Ectodermal cell (in vitro differentiated cells): ENCODE measurements around the gene ETFB.

Source experiments
- H3K27ac ChIP-seq: 2 replicates; pipeline ENCODE4 v1.7.0; 2013; ENCODE audit warnings: mild to moderate bottlenecking, low read depth, low read length; ENCODE audit not compliant: insufficient read depth, poor library complexity, severe bottlenecking
- H3K27me3 ChIP-seq: 2 replicates; pipeline ENCODE4 v1.7.0; 2013; ENCODE audit warnings: mild to moderate bottlenecking, low read length; ENCODE audit not compliant: insufficient read depth, control insufficient read depth, poor library complexity, severe bottlenecking
- H3K36me3 ChIP-seq: one replicate; pipeline ENCODE4 v1.7.0; 2013; ENCODE audit warnings: low read length; ENCODE audit not compliant: control insufficient read depth, insufficient read depth
- H3K4me1 ChIP-seq: one replicate; pipeline ENCODE4 v1.7.0; 2013; ENCODE audit warnings: low read length; ENCODE audit not compliant: control insufficient read depth, insufficient read depth
- H3K4me3 ChIP-seq: 2 replicates; pipeline ENCODE4 v1.7.0; 2013; ENCODE audit warnings: low read depth, low read length, control low read depth; ENCODE audit not compliant: insufficient read depth
- H3K9me3 ChIP-seq: 2 replicates; pipeline ENCODE4 v1.7.0; 2013; ENCODE audit warnings: mild to moderate bottlenecking, low read length, moderate library complexity; ENCODE audit not compliant: control insufficient read depth
- WGBS, 2 experiments: methylation state at CpG; one replicate each; pipeline ENCODE4 v1.1.7; 2013; ENCODE audit warnings: missing lambda C conversion rate in 2 of 2; 5-methylcytosine and 5-hydroxymethylcytosine counted together

ETFB gene

GRCh38 chr19:51338563-51339312 is 27.4 kb downstream of the ETFB start:
- Histone ChIP-seq H3K27ac (peak overlapping the region; percentile 67), H3K4me1 (no peaks in the 10 kb centered on the region), H3K36me3 (no peaks in the 10 kb centered on the region), H3K27me3 (peaks cover 24% of the 10 kb centered on the region), H3K9me3 (no peaks in the 10 kb centered on the region), H3K4me3 (peak overlapping the region; percentile 60)
- 11 to 12% methylated on average over 43 of the region's 43 CpGs for WGBS, 2 experiments

GRCh38 chr19:51337861-51338562 is 28.2 kb downstream of the ETFB start:
- H3K27me3 ChIP-seq, result peaks cover 24% of the 10 kb centered on the region
- WGBS, 2 experiments, result 86% methylated on average over 19 of the region's 19 CpGs
- H3K4me1 ChIP-seq, result no peaks in the 10 kb centered on the region
- H3K36me3 ChIP-seq, result no peaks in the 10 kb centered on the region
- H3K27ac ChIP-seq, result no peak overlapping the region
- H3K9me3 ChIP-seq, result no peaks in the 10 kb centered on the region
- no peak overlapping the region for H3K4me3 ChIP-seq

- Histone ChIP-seq H3K4me3 (no peak overlapping the region), H3K27me3 (peaks cover 22% of the 10 kb centered on the region), H3K36me3 (no peaks in the 10 kb centered on the region), H3K4me1 (no peaks in the 10 kb centered on the region), H3K27ac (no peak overlapping the region), H3K9me3 (no peaks in the 10 kb centered on the region)
- 95 to 97% methylated on average over 13 of the region's 13 CpGs for WGBS, 2 experiments
These were observed 28.9 kb downstream of the ETFB start for GRCh38 chr19:51337141-51337860.

GRCh38 chr19:51333836-51334460 is 32.2 kb downstream of the ETFB start:
- Histone ChIP-seq H3K27me3 (no peaks in the 10 kb centered on the region), H3K4me3 (no peak overlapping the region), H3K9me3 (no peaks in the 10 kb centered on the region), H3K36me3 (peaks cover 10% of the 10 kb centered on the region), H3K27ac (no peak overlapping the region), H3K4me1 (no peaks in the 10 kb centered on the region)
- whole genome bisulfite sequencing, 2 experiments, result 93% methylated on average over 13 of the region's 13 CpGs

GRCh38 chr19:51331716-51332115 is 34.5 kb downstream of the ETFB start:
- Histone ChIP-seq H3K27me3 (peaks cover 10% of the 10 kb centered on the region), H3K27ac (no peak overlapping the region), H3K4me1 (no peaks in the 10 kb centered on the region), H3K36me3 (peaks cover 10% of the 10 kb centered on the region), H3K4me3 (no peak overlapping the region), H3K9me3 (no peaks in the 10 kb centered on the region)
- 92 to 94% methylated on average over 6 of the region's 6 CpGs for WGBS, 2 experiments

- Histone ChIP-seq H3K36me3 (peaks cover 10% of the 10 kb centered on the region), H3K4me1 (no peaks in the 10 kb centered on the region)
These were observed 35.0 kb downstream of the ETFB start for GRCh38 chr19:51331193-51331592.

GRCh38 chr19:51330366-51330765 is 35.8 kb downstream of the ETFB start:
- peaks cover 10% of the 10 kb centered on the region for H3K36me3 ChIP-seq
- no peaks in the 10 kb centered on the region for H3K4me1 ChIP-seq
- WGBS, 2 experiments, result 95 to 97% methylated on average over 4 of the region's 4 CpGs
- no peaks in the 10 kb centered on the region for H3K9me3 ChIP-seq
- H3K27ac ChIP-seq, result no peak overlapping the region
- no peak overlapping the region for H3K4me3 ChIP-seq
- H3K27me3 ChIP-seq, result peaks cover 11% of the 10 kb centered on the region

More at GRCh38 chr19:51331193-51331592, 35.0 kb downstream of the ETFB start:
- H3K4me3 ChIP-seq, result no peak overlapping the region
- H3K27ac ChIP-seq, result no peak overlapping the region
- no peaks in the 10 kb centered on the region for H3K9me3 ChIP-seq
- H3K27me3 ChIP-seq, result peaks cover 11% of the 10 kb centered on the region
- 80 to 82% methylated on average over 3 of the region's 3 CpGs for WGBS, 2 experiments

GRCh38 chr19:51329411-51329810 is 36.8 kb downstream of the ETFB start:
- Histone ChIP-seq H3K4me3 (no peak overlapping the region), H3K4me1 (no peaks in the 10 kb centered on the region)
- 91 to 92% methylated on average over 5 of the region's 5 CpGs for WGBS, 2 experiments

GRCh38 chr19:51327066-51328001 is 38.9 kb downstream of the ETFB start:
- Histone ChIP-seq H3K27me3 (peaks cover 11% of the 10 kb centered on the region), H3K9me3 (no peaks in the 10 kb centered on the region), H3K36me3 (peaks cover 10% of the 10 kb centered on the region), H3K27ac (no peak overlapping the region), H3K4me3 (no peak overlapping the region), H3K4me1 (no peaks in the 10 kb centered on the region)
- WGBS, 2 experiments, result 61 to 63% methylated on average over 75 of the region's 75 CpGs

More at GRCh38 chr19:51329411-51329810, 36.8 kb downstream of the ETFB start:
- Histone ChIP-seq H3K27me3 (peaks cover 11% of the 10 kb centered on the region), H3K36me3 (peaks cover 10% of the 10 kb centered on the region), H3K9me3 (no peaks in the 10 kb centered on the region), H3K27ac (no peak overlapping the region)
